Stimulated activated CD4-positive, alpha-beta T cell treated with anti-CD3 and anti-CD28 coated beads, Interleukin-2, amount 100 ng/mL, for 24 hours (primary cell): Measurements from ENCODE around the gene DIS3L2.

ENCODE experiments used
- DNase-seq, 2 donors: peaks; one replicate each; pipeline ENCODE4 v3.0.0-alpha.2; 2020

DIS3L2 gene

GRCh38 chr2:231960810-231961348 is 634 bp upstream of the DIS3L2 start:
- DNase-seq: no peak

- DNase-seq: no peak
Observed at GRCh38 chr2:231965102-231965501, 3.6 kb downstream of the DIS3L2 start.

- DNase-seq: no peak
Observed at GRCh38 chr2:231966886-231967285, 5.4 kb downstream of the DIS3L2 start.

DNA sequence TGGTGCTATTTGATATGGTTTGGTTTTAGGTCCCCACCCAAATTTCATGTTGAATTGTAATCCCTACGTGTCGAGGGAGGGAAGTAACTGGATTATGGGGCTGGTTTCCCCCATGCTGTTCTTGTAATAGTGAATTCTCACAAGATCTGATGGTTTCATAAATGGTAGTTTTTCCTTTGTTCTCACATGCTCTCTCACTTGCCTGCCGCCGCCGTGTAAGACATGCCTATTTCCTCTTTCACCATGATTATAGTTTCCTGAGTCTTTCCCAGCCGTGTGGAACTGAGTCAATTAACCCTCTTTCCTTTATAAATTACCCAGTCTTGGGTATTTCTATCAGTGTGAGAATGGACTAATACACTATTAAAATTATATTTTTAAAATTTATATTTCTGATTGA is 7.3 kb downstream of the DIS3L2 start:
- no peak for DNase-seq

- DNase-seq: no peak
Observed at GRCh38 chr2:231970461-231970860, 8.9 kb downstream of the DIS3L2 start.

DNA sequence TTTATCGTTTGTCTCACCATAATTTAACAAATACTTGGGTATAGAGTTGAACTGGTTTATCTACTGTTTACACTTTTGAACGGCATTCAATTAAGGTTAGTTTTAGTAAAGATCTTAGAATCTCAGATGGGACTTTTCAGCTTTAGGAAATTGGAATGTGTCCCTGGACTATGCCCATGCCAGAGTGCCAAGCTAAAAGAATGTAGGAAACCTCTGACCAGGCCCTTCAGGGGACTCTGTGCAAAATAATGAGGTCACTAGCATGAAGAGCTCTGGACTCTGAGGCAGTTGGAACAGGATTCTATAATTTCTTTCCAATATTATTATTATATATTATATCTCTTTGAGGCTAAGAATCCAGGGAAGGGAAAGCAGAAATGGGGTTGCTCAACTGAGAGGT is 13.5 kb downstream of the DIS3L2 start:
- DNase-seq: no peak

GRCh38 chr2:231977430-231977829 is 15.9 kb downstream of the DIS3L2 start:
- DNase-seq: no peak

- DNase-seq: no peak
Observed at GRCh38 chr2:231984992-231985391, 23.5 kb downstream of the DIS3L2 start.

DNA sequence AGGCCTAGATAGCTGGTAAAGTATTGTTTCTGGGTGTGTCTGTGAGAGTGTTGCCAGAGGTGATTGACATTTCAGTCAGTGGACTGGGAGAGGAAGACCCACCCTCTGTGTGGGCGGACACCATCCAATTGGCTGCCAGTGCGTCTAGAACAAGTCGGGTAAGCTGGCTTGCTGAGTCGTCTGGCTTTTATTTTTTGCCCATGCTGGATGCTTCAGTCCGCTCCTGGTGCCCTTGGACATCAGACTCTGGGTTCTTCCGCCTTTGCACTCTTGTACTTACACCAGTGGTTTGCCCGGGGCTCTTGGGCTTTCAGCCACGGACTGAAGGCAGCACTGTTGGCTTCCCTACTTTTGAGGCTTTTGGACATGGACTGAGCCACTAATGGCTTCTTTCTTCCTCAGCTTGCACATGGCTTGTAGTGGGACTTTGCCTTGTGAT is 24.3 kb downstream of the DIS3L2 start:
- no peak for DNase-seq

DNA sequence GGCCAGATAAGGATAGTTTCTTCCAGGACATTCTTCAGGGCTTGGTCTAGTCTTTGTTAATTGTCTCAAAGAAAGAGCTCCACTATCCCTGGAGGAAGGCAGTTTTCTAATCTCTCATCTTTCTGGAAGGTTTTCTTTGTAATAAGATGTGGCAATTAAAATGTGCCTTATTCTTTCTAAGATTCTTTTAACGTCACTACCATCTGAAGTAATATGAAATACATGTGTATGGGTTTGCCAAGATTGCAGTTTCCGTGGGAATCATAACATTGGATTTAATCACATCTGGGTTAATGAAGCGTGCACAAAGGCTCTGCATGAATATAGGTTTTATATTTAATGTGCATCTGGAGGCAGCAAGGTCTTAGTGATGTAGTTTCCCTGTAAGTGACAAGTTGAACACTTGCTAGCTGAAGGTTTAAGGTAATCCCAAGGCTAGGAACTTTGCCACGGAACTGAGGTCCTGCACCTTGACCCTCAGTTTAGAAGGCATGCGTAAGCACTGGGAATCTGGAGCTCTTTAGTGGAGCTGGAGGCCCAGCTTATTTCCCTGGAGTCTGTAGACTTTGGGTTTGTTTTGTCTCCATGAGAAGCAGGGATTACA is 25.7 kb downstream of the DIS3L2 start:
- DNase-seq: no peak

- DNase-seq: no peak
Observed at GRCh38 chr2:231988179-231988866, 26.8 kb downstream of the DIS3L2 start.

DNA sequence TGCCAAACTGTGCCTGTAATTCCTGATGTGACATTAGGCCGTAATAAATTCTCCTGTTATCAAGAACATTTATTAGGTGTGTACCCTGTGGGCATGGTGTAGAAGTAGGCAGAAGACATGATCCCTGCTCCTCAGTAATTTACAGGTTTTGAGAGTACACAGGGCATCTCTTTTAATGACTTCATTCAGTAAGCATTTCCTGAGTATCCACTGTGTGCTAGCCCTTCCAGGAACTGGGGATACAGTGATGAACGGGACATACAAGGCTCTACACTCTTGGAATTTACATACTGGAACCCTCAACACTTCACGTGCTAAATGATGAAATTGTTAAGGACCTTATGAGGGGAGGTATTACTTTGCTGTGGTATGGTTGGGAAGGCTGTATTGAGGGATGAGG is 30.2 kb downstream of the DIS3L2 start:
- DNase-seq: no peak

GRCh38 chr2:231992888-231993287 is 31.4 kb downstream of the DIS3L2 start:
- no peak for DNase-seq

- no peak for DNase-seq
Observed at GRCh38 chr2:231996797-231997540, 35.5 kb downstream of the DIS3L2 start.

- no peak for DNase-seq
Observed at GRCh38 chr2:231998046-231998445, 36.5 kb downstream of the DIS3L2 start.

DNA sequence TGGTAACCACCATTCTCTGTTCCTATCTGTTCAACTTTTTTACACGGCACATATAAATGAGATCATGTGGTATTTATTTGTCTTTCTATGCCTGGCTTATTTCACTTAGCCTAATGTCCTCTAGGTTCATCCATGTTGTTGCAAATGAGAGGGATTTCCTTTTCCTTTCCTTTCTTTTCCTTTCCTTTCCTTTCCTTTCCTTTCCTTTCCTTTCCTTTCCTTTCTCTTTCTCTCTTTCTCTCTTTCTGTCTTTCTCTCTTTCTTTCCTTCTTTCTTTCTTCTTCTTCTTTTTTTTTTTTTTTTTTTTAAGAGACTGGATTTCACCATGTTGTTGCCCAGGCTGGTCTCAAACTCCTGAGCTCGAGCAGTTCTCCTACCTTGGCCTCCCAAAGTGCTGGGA is 38.9 kb downstream of the DIS3L2 start:
- DNase-seq: no peak

GRCh38 chr2:232001073-232001472 is 39.6 kb downstream of the DIS3L2 start:
- DNase-seq: no peak

GRCh38 chr2:232006253-232006652 is 44.7 kb downstream of the DIS3L2 start:
- DNase-seq: no peak

DNA sequence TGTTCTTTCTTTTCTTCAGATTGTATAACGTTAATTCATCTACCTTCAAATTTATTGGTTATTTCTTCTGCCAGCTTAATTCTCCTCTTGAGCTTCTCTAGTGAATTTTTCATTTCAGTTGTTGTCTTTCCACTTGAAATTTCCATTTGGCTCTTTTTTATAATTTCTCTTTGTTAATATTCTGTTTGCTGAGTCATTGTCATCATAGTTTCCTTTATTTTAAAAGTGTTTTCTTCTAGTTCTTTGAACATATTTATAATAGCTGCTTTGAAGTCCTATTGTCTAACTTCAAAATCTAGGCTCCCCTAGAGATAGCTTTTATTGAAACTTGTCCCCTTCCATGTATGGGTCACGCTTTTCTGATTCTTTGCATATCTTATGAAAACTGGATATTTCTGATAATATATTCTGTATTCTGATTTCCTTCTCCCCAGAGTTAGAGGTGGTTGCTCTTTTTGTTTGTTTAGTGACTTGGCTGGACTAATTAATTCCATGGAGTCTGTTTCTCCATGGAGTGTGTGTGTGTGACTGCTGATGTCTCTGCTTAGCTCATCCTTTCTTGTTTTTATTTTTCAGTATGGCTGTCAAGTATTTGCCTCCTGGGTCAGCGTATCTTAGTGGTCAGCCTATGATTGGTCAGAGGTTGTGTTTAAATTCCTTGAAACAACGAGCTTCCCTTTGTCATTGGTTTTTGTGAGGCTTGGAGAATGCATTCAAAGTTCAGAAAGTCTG is 47.6 kb downstream of the DIS3L2 start:
- no peak for DNase-seq

GRCh38 chr2:232009639-232010274 is 48.2 kb downstream of the DIS3L2 start:
- no peak for DNase-seq

GRCh38 chr2:232013701-232014353 is 52.3 kb downstream of the DIS3L2 start:
- no peak for DNase-seq

DNA sequence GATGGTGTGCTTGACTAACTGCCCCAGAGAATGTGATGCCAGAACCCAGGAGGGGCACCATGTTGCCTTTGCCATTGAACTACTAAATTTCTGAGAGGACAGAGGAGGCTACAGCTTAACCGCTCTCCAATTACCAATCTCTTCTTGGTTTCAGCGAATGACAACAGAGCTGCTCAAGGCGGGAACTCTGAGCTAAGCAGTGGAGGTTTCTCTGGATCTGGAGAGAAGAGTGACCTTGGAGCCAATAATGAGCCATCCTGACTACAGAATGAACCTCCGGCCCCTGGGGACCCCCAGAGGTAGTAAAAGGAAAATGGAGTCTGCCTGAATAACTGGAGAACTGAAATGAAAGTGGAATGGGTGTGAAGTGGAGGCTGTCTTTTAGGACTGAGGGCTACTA is 53.2 kb downstream of the DIS3L2 start:
- DNase-seq: no peak
